ENCODE results near the gene NOPCHAP1.
"Not testable (repeated sequence)": the region's sequence is repeated elsewhere in the genome, so short reads cannot be mapped to it uniquely, and the experiment has no call there.

NOPCHAP1 gene

DNA sequence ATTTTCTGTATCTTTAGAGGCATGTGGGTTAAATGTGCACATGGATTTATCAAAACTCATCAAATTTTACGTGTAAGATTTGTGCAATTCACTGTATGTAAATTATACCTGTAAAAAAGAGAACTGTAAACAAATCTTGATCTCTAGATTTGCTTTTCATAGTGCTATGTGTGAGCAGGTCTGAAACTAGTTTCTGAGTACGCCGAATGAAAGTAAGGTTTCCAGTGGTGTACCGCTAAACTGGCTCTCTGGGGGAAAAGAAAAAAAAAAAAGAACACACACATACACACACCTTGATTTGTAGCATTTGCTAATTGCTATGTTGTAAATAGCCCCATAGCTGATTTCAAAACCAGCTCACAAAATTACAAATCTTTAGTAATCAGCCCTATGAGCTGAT lies 19.4 kb upstream of the NOPCHAP1 start:
- no peak for DNase-seq

DNA sequence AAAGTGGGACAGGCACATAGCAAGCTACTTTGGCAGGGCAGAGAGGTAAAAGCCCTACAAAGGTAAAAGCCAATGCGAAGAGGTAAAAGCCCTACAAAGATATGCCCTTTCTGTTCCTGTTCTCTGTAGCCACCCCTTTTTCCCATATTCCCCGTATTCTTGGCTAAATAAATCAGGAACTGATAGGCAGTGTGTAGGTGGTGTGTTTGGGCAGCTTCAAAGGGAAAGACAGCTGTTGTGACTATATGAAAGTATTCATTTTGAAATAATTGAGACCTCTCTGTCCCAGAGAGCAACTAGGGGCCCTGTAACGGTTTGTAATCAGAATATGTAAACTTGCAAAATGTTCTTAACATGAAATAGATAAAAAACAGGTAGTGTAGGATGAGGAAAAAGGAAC lies 16.8 kb upstream of the NOPCHAP1 start:
- peak; percentile 49 for DNase-seq

DNA sequence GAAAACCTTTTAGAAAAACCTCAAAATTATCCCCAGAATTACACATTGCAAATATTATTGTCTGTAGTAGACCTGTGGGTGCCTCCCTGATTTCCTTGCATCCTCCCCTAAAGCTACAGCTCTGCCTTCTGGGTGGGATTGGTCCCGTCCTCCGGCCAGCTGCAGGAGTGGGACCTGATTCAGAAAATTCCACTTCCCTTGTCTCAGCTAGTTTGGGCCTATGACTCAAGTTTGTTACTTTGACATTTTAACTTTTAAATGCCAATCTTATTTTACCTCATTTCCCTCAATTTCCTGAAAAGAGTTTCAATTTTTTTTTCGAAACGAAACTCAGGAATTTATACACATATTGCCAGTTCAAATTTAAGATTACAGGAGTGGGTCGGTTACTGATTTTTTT lies 14.8 kb upstream of the NOPCHAP1 start:
- DNase-seq: peak; percentile 62

DNA sequence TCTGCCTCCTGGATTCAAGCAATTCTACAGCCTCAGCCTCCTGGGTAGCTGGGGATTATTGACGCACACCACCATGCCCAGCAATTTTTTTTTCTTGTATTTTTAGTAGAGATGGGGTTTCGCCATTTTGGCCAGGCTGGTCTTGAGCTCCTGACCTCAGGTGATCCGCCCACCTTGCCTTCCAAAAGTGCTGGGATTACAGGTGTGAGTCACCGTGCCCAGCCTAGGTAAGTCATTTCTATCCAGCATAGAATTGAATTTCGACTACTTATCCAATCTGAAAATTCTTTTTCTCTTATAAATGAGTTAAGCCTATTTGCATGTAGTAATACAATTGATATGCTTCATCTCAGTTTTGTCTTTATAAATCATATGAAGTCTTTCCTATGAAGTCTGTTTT lies 12.9 kb upstream of the NOPCHAP1 start:
- no peak for DNase-seq

DNA sequence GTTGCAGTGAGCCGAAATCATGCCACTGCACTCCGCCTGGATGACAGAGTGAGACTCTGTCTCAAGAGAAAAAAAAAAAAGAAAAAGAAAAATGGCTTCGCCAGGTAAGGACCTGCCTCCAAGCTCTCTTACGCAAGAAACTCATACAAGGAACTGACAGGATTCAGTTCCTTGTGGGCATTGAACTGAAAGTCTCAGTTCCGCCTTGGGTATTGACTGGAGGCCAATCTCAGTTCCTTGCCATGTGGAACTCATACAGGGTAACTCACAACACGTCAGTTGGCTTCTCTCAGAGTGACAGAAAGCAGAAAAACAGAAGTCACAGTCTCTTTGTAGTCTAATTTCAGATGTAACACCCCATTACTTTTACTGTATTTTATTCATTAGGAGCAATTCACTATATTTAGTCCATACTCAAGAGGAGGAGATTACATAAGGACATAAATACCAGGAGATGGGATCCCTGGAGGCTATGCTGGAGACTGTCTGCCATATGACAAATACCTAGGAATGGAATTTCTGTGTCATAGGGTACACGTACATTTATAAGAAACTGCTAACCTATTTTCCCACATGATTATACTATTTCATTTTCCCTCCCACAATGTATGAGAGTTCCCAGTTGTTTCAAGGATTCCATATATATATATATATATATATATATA lies 11.4 kb upstream of the NOPCHAP1 start:
- peak; percentile 94 for DNase-seq

DNA sequence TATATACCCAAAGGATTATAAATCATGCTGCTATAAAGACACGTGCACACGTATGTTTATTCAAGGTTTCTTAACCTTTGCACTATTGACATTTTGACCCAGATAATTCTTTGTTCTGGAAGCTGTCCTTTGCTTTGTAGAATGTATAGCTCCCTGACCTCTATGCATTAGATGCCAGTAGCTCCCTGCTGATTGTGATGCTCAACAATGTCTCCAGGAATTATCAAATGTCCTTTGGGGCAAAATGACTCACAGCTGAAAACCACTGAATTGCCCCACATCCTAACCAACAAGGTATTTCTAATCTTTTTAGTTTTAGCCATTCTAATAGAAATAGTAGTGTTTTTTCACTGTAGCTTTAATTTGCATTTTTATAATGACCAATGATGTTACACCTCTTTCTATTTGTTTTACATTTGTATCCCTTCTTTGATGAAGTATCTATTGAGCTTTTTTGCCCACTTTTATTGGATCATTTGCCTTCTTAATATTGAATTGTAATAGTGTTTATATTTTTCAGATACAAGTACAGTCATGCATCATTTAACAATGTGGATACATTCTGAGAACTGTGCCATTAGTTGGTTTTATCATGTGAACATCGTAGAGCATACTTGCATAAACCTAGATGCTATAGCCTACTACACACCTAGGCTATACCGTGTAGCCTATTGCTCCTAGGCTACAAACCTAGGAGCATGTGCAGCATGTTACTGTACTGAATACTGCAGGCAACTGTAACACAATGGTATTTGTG lies 10.4 kb upstream of the NOPCHAP1 start:
- peak; percentile 59 for DNase-seq

DNA sequence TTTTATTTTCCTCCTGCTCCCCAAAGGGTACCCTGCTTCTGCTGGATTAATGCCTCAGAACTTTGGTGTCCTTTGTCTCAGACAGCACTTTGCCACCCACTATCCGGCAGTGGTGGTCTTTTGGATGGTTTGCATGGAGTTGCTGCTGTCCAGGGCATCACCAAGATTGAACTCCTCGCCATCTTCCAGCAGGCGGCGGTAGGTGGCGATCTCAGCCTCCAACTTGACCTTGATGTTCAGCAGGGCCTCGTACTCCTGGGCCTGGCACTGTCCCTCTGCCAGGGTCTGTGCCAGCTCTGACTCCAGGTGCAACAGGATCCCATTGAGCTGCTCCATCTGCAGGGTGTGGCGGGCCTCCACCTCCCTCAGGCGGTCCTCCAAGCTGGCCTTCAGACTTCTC lies 9.4 kb upstream of the NOPCHAP1 start:
- DNase-seq: no peak

DNA sequence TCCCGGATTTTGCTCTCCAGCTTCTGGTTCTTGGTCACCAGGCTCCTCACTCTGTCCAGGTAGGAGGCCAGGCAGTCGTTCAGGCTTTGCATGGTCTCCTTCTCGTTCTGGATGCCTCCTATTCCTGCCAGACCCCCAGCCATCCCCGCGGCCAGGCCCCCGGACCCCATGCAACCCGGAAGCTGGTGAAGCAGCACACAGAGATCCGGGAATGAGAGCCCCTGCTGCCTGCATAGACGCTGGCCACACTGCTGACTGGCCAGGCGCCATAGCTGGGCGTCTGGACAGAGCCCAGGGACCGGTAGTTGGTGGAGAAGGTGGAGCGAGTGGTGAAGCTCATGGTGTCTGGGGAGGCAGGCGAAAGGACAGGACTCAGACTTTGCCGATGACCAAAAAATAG lies 8.4 kb upstream of the NOPCHAP1 start:
- not testable (repeated sequence) for DNase-seq

DNA sequence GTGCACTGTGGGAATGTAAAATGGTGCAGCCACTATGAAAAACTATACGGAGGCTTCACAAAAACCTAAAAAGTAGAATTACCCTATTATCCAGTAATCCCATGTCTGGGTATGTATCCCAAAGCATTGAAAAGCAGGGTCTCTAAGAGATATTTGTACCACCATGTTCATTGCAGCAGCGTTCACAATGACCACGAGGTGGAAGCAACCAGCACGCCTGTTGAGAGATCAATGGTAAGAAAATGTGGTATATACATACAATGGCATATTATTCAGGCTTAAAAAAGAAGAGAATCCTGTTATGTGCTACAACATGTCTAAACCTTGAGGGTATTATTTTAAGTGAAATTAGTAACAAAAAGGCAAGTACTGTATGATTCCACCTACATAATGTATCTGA lies 910 bp upstream of the NOPCHAP1 start:
- DNase-seq: no peak

DNA sequence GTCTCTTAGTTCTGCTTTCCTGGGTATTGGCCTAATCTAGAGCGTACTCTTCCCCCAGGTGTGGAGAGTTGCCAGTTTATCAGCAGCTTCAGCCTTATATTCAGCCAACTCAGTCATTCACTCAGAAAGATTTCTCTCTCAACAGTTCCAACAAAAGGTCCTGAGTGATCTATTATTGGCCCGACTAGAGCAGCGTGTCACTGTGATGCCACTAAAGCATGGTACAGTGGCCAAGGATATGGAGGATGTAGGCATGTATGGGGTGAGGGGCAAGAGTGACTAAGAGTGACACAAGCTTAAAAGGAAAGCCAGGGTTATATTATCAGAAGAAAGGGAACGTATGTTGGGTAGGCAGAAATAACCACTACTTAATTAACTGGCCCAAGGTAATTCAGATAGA lies 4.8 kb downstream of the NOPCHAP1 start:
- no peak for DNase-seq

DNA sequence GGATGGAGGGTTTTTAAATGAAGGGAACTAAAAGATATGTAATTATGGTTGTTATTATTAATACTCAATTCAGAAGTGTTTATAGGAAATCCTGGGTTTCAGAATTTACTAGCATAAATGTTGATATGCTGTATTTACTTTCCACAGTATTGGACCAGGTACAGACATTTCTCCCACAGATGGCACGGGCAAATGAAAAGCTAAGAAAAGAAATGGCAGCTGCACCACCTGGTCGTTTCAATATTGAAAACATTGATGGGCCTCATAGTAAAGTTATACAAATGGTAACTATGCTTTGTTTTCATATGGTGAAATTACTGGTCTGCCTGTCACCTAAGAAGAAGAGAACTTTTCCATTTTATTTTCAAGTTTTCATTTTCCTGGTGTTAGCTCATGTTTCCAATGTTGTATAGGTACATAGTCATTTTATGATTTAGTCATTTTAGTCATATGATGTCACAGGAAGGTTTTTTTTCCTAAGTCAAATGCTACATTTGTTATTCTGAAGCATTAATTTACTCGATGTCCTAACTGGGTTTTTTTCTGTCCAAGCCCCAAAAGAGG lies 5.5 kb downstream of the NOPCHAP1 start:
- DNase-seq: no peak

DNA sequence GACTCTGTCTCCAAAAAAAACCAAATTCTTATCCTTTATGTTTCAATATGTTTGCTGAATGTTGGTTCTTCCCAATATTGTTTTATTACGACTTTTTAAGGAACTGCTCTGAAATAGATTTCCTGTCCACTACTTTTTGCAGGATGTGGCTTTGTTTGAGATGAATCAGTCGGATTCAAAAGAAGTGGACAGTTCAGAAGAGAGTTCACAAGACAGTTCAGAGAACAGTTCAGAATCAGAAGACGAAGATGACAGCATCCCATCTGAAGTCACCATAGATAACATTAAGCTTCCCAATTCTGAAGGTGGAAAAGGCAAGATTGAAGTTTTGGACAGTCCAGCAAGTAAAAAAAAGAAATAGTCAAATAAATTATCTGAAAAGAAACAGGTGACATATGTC lies 8.2 kb downstream of the NOPCHAP1 start:
- peak; percentile 63 for DNase-seq

DNA sequence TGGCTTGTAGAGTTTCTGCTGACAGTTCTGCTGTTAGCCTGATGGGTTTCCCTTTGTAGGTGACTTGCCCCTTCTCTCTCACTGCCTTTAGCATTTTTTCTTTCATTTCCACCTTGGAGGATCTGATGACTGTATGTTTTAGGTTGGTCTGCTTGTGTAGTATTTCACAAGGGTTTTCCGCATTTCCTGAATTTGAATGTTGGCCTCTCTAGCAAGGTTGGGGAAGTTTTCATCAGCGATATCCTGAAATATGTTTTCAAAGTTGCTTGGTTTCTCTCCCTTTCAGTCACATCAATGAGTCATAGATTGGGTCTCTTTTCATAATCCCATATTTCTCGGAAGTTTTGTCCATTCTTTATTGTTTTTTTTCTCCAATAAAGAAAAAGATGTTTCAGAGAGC lies 11.4 kb downstream of the NOPCHAP1 start:
- DNase-seq: peak; percentile 84

DNA sequence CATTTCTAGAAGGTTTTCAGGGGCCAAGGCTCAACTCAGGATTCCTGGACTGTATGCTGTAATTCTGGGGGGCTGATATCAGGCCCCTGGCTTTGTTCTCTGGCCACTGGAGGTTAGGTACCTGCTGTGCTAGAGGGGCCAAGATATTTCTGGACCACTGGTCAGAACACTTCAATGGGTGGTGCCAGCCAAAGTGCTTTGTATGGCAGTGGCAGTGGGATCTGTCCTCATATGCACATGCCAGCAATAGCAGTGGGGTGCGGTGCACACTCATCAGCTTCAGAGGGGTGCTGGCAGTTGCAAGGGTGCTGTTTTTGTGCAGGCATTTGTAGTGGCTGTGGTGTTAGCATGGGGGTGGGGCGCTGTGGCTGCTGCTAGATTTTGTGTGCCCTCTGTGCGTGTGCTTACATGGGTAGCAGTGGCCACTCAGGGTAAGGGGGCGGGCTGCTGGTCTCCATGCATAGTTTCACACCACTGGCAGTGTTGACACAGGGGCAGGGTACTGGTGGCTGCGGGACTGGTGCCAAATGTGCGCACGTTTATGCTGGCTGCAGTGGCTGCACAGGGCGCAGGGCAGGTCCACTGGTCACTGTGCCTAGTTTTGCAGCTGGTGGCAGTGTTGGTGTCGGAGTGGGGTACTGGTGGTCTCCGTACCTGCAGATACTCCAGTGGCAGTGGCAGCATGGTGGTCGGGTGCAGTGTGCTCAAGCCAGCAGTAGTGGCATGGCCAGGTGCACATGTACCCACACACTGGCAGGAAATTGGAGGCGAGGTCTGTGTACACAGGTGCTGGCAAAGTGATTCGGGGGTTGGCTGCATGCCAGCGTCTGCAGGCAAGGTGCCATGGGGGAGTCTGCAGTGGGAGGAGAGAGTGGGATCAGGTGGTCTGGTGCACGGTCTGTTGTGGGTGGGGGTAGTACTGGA lies 12.6 kb downstream of the NOPCHAP1 start:
- DNase-seq: no peak

DNA sequence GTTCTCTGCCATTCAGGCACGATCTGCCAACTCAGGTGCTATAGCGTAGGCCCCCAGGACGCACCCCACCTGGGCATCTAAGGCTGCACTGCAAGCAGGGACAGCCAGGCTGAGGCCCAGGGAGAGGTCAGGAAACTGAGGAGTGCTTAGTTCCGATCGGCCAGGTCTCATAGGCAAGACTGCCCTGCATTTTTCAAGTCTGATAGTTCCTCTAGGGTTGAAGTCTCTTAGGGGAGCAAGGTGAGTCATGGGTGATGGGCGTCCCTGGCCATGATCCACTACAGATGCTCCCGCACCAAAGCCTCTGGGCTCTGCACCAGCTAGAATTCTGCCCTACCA lies 13.2 kb downstream of the NOPCHAP1 start:
- DNase-seq: no peak

DNA sequence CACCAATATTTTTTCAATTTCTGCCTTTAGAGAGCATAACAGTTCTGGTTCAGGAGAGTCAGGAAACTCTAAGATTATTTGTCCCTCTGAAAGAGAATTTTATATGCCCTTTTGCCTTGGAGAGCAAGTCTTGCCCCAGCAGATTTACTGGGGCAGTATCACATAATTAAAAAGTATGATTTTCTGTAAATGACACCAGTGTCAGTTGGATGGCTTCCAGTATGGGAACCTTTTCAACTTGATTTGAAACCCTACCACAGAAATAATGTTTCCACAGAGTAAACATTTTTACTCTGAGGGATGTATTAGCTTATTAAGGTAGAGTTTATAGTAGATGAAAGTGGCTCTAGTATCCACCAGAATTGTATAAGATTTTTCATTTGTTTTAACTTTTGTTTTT lies 15.4 kb downstream of the NOPCHAP1 start:
- DNase-seq: no peak

DNA sequence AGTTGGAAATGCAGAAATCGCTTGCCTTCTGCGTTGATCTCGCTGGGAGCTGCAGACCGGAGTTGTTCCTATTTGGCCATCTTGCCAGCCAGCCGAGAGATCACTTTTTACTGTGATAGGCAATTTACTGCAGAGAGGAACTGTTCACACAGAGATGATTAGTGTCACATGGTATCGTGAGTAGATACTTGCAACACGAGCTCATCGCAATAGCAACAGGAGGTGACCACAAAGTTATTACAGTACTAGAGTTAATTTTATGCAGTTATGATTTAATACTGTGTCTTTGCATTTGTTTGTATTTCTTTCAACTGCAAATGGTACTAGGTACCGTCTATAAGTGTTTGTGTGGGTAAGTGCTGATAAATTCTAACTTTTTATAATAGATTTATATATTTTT lies 27.8 kb downstream of the NOPCHAP1 start:
- peak; percentile 57 for DNase-seq

DNA sequence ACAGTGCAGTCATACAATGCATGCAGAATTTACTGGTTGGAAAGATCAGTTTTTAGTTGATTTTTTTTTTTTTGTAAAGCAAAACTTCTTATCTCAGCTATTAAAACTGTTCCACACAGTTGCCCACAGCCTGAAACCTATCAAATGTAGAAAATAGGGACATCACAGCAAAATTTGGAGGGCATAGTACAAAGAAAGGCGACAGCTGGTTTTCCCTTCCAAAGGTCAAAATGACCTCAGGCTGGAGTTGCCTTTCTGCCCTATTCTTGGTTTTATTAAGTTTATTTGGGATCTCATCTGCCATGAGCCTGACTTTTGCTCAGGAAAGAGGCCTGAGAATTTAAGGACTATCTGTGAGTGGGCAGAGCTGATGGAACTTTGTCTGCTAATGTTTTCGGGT lies 28.5 kb downstream of the NOPCHAP1 start:
- no peak for DNase-seq

DNA sequence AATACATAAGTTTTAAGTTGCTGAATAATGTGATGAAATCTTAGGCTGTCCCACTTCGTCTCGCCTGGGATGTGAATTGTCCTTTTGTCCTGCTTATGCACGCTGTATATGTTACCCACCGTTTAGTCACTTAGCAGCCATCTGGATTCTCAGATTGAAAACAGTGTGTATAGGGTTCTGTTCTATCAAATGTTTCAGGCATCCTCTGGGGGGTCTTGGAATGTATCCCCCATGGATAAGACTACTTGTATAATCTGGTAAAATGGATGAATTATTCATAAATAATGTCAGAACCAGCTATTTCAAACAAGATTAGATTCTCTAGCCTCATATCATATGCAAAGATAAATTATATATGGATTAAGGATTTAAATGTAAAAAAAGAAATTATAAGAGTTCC lies 29.4 kb downstream of the NOPCHAP1 start:
- no peak for DNase-seq

DNA sequence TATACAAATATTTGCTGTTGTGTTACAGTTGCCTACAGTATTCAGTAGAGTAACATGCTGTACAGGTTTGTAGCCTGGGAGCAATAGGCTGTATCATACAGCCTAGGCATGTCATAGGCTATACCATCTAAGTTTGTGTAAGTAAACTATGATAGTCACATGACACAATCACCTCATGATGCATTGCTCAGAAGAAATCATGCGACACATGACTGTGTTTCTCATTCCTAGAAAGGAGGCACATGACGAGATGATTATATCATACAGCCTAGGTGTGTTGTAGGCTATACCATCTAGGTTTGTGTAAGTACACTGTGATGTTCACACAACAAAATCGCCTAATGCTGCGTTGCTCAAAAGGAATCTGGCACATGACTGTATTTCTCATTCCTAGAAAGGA lies 31.9 kb downstream of the NOPCHAP1 start:
- DNase-seq: peak; percentile 36

DNA sequence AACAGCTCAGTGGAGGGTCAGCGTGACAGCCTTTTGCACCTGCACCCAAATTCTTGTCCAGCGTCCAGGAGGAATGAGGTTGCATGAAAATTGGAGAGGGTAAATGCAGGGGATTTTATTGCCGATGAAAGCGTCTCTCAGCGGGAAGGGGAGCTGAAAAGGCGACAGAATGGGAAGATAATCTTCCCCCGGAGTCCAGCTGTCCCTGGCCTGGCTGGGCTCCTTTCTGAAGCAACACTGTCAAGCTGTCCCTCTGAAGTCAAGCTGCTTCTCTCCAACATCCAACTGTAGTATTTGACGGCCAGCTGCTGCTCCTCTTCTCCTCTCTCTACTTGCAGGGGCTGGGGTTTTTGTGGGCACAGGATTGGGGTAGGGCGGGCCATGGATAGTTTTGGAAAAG lies 32.7 kb downstream of the NOPCHAP1 start:
- no peak for DNase-seq

DNA sequence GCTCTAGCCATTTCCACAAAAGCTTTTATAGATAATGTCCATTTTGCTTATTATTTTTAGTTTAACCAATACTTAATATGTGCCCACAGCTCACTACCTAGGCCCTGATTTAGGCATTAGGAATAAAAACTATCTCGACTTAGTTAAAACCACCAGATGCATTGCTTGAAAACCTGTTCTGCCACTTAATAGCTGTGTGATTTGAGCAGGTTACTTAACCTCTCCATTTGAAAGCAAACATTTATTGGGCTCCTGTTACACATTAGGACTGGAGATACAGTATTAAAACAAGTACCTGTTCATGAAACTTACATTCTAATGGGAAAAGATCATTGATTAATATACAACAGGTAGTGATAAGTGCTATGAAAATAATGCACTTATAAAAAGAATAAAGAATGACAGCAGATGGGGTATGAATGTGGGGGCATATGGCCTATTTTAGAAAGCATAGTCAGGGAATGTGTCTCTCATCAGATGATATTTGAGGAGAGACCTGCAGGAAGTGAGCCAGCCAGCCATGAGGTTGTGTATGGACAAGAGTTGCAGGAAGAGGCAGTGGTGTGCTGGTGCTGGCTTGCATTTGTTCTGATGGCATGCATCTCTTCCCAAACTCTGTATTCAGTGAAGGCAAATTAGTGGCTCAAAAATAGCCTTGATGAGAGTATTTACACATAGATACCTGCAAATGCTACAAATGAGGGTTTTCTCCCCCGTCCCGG lies 34.3 kb downstream of the NOPCHAP1 start:
- no peak for DNase-seq

DNA sequence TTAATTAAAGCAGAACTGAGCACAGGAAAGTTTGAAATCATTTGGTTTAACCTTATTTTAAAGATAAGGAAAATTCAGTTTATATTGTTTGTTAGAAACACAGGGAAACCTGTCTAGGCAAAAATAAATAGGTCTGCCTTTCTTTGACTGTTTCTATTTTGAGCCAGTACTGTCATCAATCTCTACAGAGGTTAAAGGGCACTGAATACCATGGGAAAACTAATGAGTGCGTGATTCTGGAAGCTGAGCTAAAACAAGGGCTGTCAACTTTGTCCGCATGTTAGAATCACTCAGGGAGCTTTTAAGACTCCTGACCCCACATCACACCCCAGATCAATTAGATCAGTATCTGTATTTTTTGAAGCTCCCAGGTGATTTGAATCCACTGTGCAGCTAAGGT lies 38.8 kb downstream of the NOPCHAP1 start:
- DNase-seq: no peak
